HG02970 (cell line): Measurements from ENCODE around the gene SUGCT.

ENCODE experiments used
- ATAC-seq: cut with Tn5 transposase; IDR thresholded peaks from one replicate; pipeline ENCODE4 v1.9.1; 2021; ENCODE audit warnings: mild to moderate bottlenecking, moderate library complexity, moderate number of reproducible peaks; ENCODE audit not compliant: unreplicated experiment, low FRiP score

The SUGCT gene

GRCh38 chr7:40439686-40440085 lies 304.9 kb downstream of the SUGCT start:
- ATAC-seq, result no peak

- ATAC-seq, result no peak
Measured at GRCh38 chr7:40447345-40447744, 312.5 kb downstream of the SUGCT start.

GRCh38 chr7:40455485-40455884 lies 320.7 kb downstream of the SUGCT start:
- ATAC-seq, result no peak

- ATAC-seq, result no peak
Measured at GRCh38 chr7:40457776-40458480, 323.1 kb downstream of the SUGCT start.

GRCh38 chr7:40463446-40463845 lies 328.6 kb downstream of the SUGCT start:
- ATAC-seq, result no peak

- ATAC-seq, result no peak
Measured at GRCh38 chr7:40468891-40469864, 334.4 kb downstream of the SUGCT start.

- ATAC-seq, result no peak
Measured at GRCh38 chr7:40470091-40470592, 335.3 kb downstream of the SUGCT start.

- ATAC-seq, result no peak
Measured at GRCh38 chr7:40470817-40471216, 336.0 kb downstream of the SUGCT start.

- ATAC-seq, result no peak
Measured at GRCh38 chr7:40471891-40472290, 337.1 kb downstream of the SUGCT start.

- peak; percentile 95 for ATAC-seq
Measured at GRCh38 chr7:40474790-40475680, 340.2 kb downstream of the SUGCT start.

- no peak for ATAC-seq
Measured at GRCh38 chr7:40475681-40475982, 340.8 kb downstream of the SUGCT start.

GRCh38 chr7:40477094-40477493 lies 342.3 kb downstream of the SUGCT start:
- ATAC-seq, result no peak

- no peak for ATAC-seq
Measured at GRCh38 chr7:40482845-40483244, 348.0 kb downstream of the SUGCT start.

- ATAC-seq, result no peak
Measured at GRCh38 chr7:40483630-40484029, 348.8 kb downstream of the SUGCT start.

- no peak for ATAC-seq
Measured at GRCh38 chr7:40489844-40490602, 355.2 kb downstream of the SUGCT start.

- no peak for ATAC-seq
Measured at GRCh38 chr7:40490603-40490924, 355.8 kb downstream of the SUGCT start.

- no peak for ATAC-seq
Measured at GRCh38 chr7:40492946-40493345, 358.1 kb downstream of the SUGCT start.

GRCh38 chr7:40493609-40494051 lies 358.8 kb downstream of the SUGCT start:
- ATAC-seq, result no peak

- ATAC-seq, result no peak
Measured at GRCh38 chr7:40498924-40499510, 364.2 kb downstream of the SUGCT start.

GRCh38 chr7:40499718-40500117 lies 364.9 kb downstream of the SUGCT start:
- no peak for ATAC-seq
